NCI-H526 treated with DMSO at 0.1 percent for 48 hours (cell line): ENCODE data around the gene PET100.

Experiments used
- DNase-seq: peaks from one replicate; lab custom pipeline; 2025; lab: John Stamatoyannopoulos, UW

PET100 gene, protein sequence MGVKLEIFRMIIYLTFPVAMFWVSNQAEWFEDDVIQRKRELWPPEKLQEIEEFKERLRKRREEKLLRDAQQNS

DNA sequence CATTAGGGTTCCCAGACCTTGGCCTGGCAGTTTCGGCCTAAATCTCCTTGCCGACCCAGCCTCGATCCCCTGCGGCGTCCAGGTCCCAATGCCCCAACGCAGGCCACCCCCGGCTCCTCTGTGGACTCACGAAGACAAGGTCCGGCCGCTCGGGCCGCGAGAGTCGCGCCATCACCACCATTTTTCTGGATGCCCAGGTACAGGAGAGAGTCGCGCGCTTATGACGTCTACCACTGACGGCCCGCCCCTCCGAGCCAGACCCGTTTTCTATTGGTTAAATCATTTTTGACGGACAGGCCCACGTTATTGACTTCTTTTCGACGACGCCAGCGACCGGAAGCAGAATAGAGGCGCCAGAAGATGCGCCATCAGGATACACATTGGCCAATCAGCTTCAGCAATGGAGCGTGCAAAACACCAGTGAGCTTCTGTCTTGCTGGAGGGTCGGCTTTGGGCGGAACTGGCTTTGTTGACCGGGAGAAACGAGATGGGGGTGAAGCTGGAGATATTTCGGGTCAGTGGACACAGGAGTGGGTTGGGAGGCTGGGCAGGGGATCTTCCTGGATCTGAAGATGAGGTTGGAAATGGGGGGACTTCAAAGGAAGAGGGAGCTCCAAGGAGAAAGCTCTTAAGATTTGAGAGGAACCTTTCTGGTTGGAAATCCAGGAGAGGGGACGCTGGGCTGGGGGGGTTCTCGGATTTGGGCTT, at the start of gene PET100, which contains the start of gene XAB2:
TSS of gene PET100 (plus strand) at position 447 of the 708 bp plus-strand sequence. CDS start at position 488, 41 bp downstream.
TSS of gene XAB2 (minus strand) at position 199 of the 708 bp plus-strand sequence. CDS start at position 181, 18 bp downstream.
- peak; percentile 93 for DNase-seq

DNA sequence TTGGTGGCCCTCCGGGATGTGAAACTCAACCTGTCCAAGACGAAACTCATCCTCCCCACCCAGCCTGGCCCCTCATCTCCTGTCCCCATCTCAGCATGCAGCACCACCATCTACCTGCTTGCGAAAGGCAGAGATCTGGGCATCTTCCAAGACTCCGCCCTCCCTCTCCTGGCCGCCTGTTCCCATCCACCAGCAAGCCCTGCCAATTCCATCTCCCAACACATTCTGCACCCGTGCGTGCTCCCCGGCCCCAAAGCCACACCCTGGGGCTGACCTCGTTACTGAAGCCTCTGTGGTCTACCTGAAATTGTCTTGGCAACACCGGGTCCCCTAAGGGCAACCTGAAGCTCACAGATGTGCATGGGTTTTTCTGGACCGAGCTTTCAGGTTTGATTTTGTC, 47.1 kb upstream of the PET100 start:
- DNase-seq, result no peak

DNA sequence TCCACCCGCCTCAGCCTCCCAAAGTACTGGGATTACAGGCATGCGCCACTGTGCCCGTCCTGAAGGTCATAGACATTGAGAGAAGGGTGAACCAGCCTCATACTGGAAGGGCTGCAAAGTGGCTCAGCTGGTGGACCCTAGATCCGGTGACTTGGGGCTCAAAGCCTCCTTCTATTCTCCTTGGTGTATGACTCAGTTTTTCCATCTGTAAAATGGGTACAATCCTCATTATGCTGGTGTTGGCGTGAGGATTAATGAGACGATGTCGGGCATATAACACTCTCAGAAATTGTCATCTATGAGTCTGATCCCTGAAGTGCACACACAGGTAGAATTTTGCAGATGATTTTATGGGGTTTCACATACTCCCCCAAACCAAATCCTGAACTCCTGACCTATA, 39.8 kb upstream of the PET100 start:
- DNase-seq, result no peak

DNA sequence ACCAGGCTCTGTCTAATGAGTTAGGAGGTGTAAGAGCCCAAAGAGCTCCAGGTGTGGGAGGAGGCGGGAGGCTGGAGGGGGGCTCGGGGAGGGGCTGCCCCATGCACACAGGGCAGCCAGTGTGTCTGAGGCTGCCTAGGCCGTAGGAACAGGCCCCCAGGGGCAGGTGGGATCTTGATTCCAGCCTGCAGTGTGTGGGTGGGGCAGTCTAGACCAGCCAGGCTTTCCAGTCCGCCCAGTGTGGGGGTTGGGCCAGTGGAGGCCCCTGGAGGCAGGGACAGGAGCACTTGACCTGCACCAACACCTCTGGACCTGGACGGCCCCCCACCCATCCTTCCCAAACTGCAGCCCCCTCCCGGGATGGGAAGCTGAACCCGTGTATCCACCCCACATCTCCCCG, 39.3 kb upstream of the PET100 start:
- no peak for DNase-seq

GRCh38 chr19:7595466-7596133, 34.0 kb upstream of the PET100 start, which contains the start of gene CAMSAP3:
Gene CAMSAP3, plus strand, starts transcription at chr19:7595863. Its CDS starts 140 bp downstream, at chr19:7596003.
- peak; percentile 51 for DNase-seq

DNA sequence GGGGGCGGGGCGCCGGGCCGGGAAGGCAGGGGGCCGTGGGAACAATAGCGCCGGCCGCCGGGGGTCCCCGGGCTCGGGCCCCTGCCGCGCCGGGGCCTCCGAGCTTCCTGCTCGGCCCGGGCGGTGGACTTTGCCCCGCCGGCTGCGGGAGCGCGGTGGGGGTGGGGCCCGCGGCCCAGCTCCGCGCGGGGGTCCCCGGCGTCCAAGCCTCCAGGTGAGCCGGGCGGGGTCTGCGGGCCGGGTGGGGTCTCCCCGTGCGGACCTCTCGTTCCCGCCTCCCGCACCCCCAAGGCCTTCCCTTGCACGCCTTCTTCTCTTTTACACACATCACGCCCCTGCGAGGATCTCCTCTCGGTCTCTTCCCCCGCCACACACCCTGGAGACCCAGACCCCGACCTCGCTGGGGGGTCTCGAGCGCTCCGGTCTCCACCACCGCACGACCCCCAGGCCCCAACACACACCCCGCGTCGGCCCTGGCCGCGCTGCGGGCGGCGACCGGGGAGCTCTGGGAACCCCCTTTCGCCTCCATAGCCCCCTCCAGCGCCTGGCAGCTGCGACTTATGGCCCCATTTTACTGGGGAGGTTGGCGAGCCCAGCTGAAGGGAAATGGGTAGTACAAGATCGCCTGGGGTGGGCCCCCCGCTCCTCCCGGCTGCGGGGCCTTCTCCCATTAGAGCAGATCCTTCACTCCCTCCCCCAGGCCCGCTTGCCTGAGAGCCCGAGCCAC, 33.2 kb upstream of the PET100 start:
- no peak for DNase-seq

- DNase-seq, result no peak
Measured at GRCh38 chr19:7597689-7598088, 31.9 kb upstream of the PET100 start.

- no peak for DNase-seq
Measured at GRCh38 chr19:7598180-7598579, 31.4 kb upstream of the PET100 start.

DNA sequence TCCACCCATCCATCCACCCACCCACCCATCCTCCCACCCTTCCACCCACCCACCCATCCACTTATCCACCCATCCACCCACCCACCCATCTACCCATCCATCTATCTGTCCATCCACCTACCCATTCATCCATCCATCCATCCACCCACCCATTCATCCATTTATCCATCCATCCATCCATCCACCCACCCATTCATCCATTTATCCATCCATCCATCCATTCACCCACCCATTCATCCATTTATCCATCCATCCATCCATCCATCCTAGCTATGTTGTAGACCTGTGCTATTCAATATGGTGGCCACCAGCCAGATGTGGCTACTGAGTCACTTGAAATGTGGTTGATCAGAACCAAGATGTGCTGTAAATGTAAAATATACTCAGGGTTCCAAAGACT, 28.9 kb upstream of the PET100 start:
- DNase-seq, result no peak

DNA sequence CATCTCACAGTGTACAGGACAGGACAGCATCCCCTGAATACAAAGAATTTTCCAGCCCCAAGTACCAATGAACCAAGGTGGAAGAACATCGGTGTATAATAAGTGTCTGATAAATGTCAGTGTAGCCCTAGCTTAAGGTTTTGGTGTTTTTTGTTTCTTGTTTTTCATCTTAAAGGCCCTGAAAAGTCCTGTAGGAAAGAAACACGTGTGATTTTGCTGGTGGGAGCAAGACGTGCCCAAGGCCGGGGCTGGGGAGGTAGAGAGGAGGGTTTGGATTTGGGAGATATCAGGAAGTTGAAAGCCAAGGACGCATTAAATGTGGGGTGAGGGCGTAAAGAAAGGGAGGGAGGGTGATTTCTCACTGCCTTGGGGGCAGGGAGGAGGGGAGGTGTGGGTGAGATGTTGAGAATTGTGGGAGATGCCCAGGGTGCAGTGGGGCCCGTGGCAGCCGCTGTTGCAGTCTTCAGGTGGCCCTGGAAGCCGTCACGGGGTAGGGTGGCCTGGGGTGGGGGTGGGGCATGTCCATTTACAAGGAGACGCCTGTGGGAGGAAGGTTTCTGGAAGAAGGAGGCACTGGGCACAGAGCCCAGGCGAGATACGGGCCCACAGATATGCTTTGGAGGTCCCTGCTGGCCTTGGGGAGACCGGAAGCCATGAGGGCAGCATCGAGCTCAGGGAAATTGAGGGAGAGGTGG, 27.2 kb upstream of the PET100 start:
- no peak for DNase-seq

DNA sequence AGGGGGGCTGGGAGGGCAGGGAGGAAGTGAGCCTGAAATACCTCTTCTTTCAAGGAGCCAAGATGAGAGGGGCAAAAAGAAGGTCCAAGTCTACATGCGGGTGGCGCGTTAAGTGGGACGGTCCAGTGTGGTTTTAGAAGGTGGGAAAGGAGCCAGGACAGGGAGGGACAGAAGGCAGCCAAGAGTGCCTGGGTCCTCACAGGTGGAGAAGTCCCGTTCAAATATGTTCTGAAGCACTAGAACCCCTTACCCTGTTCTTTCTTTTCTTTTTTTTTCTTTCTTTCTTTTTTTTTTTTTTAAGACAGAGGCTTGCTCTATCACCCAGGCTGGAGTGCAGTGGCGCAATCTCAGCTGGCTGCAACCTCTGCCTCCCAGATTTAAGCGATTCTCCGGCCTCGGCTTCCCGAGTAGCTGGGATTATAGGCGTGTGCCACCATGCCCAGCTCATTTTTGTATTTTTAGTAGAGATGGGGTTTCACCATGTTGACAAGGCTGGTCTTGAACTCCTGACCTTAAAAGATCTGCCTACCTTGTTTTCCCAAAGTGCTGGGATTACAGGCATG, 26.6 kb upstream of the PET100 start:
- DNase-seq, result no peak

DNA sequence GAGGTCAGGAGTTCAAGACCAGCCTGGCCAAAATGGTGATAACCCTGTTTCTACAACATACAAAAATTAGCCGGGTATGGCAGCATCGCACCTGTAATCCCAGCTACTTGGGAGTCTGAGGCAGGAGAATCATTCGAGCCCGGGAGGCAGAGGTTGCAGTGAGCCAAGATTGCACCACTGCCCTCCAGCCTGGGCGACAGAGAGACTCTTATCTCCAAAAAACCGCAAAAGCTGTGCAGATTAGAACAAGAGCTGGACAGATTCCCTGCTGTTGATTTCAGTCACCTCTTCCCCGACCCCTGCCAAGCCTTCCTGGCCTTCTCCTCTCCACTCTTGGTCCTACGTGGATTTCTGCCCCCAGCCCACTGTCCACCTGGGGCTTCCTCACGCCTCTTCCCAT, 25.7 kb upstream of the PET100 start:
- DNase-seq, result no peak

GRCh38 chr19:7605490-7606222, 23.9 kb upstream of the PET100 start:
- peak; percentile 16 for DNase-seq

DNA sequence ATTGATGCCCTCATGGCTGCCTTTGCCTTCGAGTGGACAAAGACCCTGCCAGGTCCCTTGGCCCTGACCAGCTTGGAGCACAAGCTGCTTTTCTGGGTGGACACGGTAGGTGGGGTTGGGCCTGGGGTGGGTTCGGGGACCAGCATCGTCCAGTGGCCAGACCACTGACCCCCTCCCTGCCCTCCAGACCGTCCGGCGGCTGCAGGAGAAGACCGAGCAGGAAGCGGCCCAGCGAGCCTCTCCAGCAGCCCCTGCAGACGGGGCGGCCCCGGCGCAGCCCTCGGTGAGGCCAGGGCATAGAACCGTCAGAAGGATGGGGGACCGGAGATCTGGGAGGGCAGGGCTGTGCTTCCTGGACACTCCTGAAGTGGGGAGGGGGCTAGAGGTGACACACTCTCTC, 23.3 kb upstream of the PET100 start:
- no peak for DNase-seq

DNA sequence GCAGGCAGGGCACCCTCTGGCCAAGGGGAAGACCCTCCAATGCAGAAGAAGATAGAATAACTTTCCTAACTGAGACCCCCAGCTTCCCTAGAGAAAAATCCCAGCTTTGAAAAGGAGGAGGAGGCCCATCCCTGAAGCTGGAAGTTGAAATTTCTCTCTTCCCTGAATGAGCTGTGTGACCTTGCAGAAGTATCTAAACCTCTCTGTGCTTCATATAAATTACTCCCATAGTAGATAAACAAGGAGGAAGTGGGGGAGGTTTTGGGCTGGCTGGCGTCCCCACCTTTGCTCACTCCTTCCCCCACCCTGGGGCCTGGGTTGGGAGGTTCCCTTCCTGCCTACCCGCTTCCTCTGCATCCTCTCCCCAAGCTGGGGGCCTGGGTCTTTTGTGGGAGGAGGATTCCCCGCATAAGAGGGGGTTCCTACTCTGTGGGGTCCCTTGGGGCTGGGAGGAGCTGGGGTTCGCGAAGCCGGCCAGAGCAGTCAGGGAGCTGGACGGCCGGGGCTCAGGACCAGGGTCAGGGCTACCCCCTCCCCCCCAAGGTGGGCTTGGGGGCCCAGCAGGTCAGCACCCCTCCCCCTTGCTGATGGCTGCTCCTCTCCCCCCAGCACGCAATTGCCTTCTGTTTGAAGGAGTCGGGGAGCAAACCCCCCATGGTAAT, 22.2 kb upstream of the PET100 start:
- no peak for DNase-seq

DNA sequence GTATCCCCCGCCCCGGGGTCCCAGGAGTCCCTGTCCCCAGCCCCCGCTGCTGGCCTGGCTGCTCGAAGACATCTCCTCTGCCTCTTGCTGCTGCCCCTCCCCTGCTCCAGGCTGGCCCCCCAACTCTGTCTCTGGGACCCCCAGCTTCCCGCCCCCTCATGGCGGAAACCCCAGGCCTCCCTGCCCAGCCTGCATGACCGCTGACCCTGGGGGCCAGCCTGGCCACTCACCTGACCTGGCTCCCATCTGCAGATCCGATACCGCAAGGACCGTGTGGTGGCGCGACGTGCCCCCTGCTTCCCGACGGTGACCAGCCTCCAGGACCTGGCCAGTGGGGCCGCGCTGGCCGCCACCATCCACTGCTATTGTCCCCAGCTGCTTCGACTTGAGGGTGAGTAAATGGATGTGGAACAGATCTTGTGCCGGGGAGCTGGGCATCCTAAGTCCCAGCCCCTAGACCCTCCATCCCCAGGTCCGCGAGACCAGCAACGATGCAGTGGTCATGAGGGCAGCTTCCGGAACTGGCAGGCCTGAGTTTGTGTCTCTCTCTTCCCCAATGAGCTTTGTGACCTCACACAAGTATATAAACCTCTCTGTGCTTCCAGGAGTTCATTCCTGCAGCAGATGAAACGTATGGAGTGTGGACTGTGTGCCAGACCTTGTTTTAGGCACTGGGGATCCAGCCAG, 21.6 kb upstream of the PET100 start:
- DNase-seq, result no peak

GRCh38 chr19:7610491-7611240, 18.9 kb upstream of the PET100 start:
- DNase-seq, result no peak

DNA sequence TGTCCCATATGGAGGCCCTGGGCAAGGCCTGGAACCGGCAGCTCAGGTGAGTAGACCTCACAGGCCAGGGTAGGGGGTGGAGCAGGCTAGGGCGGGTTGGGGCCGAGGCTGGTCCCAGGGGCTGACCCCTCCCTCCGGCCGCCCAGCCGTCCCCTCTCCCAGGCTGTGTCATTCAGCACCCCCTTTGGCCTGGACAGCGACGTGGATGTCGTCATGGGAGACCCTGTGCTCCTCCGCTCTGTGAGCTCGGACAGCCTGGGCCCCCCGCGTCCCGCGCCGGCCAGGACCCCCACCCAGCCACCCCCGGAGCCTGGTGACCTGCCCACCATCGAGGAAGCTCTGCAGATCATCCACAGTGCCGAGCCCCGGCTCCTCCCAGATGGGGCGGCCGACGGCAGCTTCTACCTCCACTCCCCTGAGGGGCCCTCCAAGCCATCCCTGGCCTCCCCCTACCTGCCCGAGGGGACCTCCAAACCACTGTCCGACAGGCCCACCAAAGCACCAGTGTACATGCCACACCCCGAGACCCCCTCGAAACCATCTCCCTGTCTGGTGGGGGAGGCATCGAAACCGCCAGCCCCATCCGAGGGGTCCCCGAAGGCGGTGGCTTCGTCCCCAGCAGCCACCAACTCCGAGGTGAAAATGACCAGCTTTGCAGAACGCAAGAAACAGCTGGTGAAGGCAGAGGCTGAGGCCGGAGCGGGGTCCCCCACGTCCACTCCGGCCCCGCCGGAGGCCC, 17.9 kb upstream of the PET100 start:
- no peak for DNase-seq
